ENCODE measurements around the gene ADAM19.
A peak's percentile ranks its signal among the peaks of the same experiment; 100 is the strongest.

ADAM19 gene

DNA sequence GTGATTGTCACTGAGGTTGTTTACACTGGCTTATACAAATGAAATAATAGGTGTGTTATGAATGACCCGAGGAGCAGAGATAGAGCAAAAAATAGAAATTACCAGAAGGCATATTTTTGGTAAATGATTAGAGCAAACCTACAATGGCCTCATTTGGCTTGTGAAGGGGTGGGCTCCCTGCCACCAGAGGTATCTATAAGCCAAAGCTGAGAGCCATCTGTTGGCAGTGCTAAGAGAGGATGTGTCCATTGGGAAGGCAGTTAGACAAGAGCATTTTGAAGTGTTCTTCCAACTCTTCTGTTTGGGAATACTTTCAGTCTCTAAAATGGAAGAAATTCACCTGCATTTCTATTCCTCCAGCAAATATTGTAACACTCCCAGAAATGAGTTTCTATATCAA lies 104.9 kb downstream of the ADAM19 start:
- no peak overlapping the region for H3K27ac ChIP-seq (ENCODE audit: low read depth, low read length)
- no peak overlapping the region for H3K9ac ChIP-seq (ENCODE audit: low read depth in 1 of 2, low read length in 2 of 2)
- H3K36me3 ChIP-seq (ENCODE audit: control insufficient read depth in 1 of 2, insufficient read depth in 2 of 2, low read length in 2 of 2), result no peaks in the 10 kb centered on the region
- H3K4me1 ChIP-seq (ENCODE audit: control insufficient read depth in 1 of 2, insufficient read depth in 2 of 2, low read length in 2 of 2), result no peaks in the 10 kb centered on the region
- no peaks in the 10 kb centered on the region for H3K27me3 ChIP-seq (ENCODE audit: control insufficient read depth in 1 of 2, insufficient read depth in 2 of 2, low read length in 2 of 2)
- H3K4me3 ChIP-seq (ENCODE audit: low read depth in 1 of 2, low read length in 2 of 2), result no peak overlapping the region
- H3K9me3 ChIP-seq (ENCODE audit: control insufficient read depth in 1 of 2, low read length in 2 of 2), result no peaks in the 10 kb centered on the region

- H3K27ac ChIP-seq (ENCODE audit: low read depth, low read length), result no peak overlapping the region
- no peaks in the 10 kb centered on the region for H3K27me3 ChIP-seq (ENCODE audit: control insufficient read depth in 1 of 2, insufficient read depth in 2 of 2, low read length in 2 of 2)
- H3K4me3 ChIP-seq (ENCODE audit: low read depth in 1 of 2, low read length in 2 of 2), result no peak overlapping the region
- H3K4me1 ChIP-seq (ENCODE audit: control insufficient read depth in 1 of 2, insufficient read depth in 2 of 2, low read length in 2 of 2), result no peaks in the 10 kb centered on the region
- H3K9me3 ChIP-seq (ENCODE audit: control insufficient read depth in 1 of 2, low read length in 2 of 2), result no peaks in the 10 kb centered on the region
- no peaks in the 10 kb centered on the region for H3K36me3 ChIP-seq (ENCODE audit: control insufficient read depth in 1 of 2, insufficient read depth in 2 of 2, low read length in 2 of 2)
- no peak overlapping the region for H3K9ac ChIP-seq (ENCODE audit: low read depth in 1 of 2, low read length in 2 of 2)
Observed at GRCh38 chr5:157469687-157470086, 105.9 kb downstream of the ADAM19 start.

GRCh38 chr5:157469073-157469472 lies 106.5 kb downstream of the ADAM19 start:
- Histone ChIP-seq H3K4me1 (ENCODE audit: control insufficient read depth in 1 of 2, insufficient read depth in 2 of 2, low read length in 2 of 2) (peaks cover 0 to 4% of the 10 kb centered on the region in 2 donors), H3K9ac (ENCODE audit: low read depth in 1 of 2, low read length in 2 of 2) (no peak overlapping the region), H3K27me3 (ENCODE audit: control insufficient read depth in 1 of 2, insufficient read depth in 2 of 2, low read length in 2 of 2) (no peaks in the 10 kb centered on the region), H3K9me3 (ENCODE audit: control insufficient read depth in 1 of 2, low read length in 2 of 2) (no peaks in the 10 kb centered on the region), H3K4me3 (ENCODE audit: low read depth in 1 of 2, low read length in 2 of 2) (no peak overlapping the region), H3K27ac (ENCODE audit: low read depth, low read length) (no peak overlapping the region), H3K36me3 (ENCODE audit: control insufficient read depth in 1 of 2, insufficient read depth in 2 of 2, low read length in 2 of 2) (no peaks in the 10 kb centered on the region)

- Histone ChIP-seq H3K4me1 (ENCODE audit: control insufficient read depth in 1 of 2, insufficient read depth in 2 of 2, low read length in 2 of 2) (peaks cover 0 to 7% of the 10 kb centered on the region in 2 donors), H3K9me3 (ENCODE audit: control insufficient read depth in 1 of 2, low read length in 2 of 2) (no peaks in the 10 kb centered on the region), H3K27ac (ENCODE audit: low read depth, low read length) (no peak overlapping the region), H3K36me3 (ENCODE audit: control insufficient read depth in 1 of 2, insufficient read depth in 2 of 2, low read length in 2 of 2) (no peaks in the 10 kb centered on the region), H3K27me3 (ENCODE audit: control insufficient read depth in 1 of 2, insufficient read depth in 2 of 2, low read length in 2 of 2) (no peaks in the 10 kb centered on the region), H3K9ac (ENCODE audit: low read depth in 1 of 2, low read length in 2 of 2) (no peak overlapping the region), H3K4me3 (ENCODE audit: low read depth in 1 of 2, low read length in 2 of 2) (no peak overlapping the region)
Observed at GRCh38 chr5:157468293-157468965, 107.1 kb downstream of the ADAM19 start.

DNA sequence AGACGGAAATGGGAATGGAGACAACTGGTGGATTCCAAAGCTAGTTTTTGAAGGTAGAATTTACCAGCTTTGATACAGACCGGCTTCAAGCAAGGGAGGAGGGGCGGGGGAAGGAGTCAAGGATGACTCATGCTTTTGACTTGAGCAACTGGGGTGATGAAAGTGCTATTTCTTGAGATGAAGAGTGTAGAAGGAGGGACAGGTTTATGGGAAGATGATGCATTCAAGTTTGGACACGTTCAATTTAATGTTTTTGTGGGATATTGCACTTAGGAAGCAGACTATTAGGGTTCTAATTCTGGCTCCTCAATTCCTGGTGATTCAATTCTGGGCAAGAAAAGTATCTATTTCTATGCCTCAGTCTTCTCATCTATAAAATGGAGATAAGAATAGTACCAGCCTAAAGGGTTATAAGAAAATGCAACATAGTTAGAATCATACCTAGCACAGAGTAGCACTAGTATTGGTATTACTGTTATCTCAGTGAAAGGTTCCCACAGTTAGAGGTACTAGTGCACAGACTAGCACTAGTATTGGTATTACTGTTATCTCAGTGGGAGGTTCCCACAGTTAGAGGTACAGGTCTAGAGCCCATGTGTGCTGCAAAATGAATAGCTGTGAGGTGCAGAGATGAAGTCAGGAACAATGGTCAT lies 110.9 kb downstream of the ADAM19 start:
- H3K27me3 ChIP-seq (ENCODE audit: control insufficient read depth in 1 of 2, insufficient read depth in 2 of 2, low read length in 2 of 2), result peaks cover 9 to 18% of the 10 kb centered on the region in 2 donors
- H3K9me3 ChIP-seq (ENCODE audit: control insufficient read depth in 1 of 2, low read length in 2 of 2), result no peaks in the 10 kb centered on the region
- peaks cover 7 to 10% of the 10 kb centered on the region in 2 donors for H3K4me1 ChIP-seq (ENCODE audit: control insufficient read depth in 1 of 2, insufficient read depth in 2 of 2, low read length in 2 of 2)
- H3K27ac ChIP-seq (ENCODE audit: low read depth, low read length), result no peak overlapping the region
- H3K36me3 ChIP-seq (ENCODE audit: control insufficient read depth in 1 of 2, insufficient read depth in 2 of 2, low read length in 2 of 2), result no peaks in the 10 kb centered on the region
- no peak overlapping the region for H3K9ac ChIP-seq (ENCODE audit: low read depth in 1 of 2, low read length in 2 of 2)
- H3K4me3 ChIP-seq (ENCODE audit: low read depth in 1 of 2, low read length in 2 of 2), result no peak overlapping the region

DNA sequence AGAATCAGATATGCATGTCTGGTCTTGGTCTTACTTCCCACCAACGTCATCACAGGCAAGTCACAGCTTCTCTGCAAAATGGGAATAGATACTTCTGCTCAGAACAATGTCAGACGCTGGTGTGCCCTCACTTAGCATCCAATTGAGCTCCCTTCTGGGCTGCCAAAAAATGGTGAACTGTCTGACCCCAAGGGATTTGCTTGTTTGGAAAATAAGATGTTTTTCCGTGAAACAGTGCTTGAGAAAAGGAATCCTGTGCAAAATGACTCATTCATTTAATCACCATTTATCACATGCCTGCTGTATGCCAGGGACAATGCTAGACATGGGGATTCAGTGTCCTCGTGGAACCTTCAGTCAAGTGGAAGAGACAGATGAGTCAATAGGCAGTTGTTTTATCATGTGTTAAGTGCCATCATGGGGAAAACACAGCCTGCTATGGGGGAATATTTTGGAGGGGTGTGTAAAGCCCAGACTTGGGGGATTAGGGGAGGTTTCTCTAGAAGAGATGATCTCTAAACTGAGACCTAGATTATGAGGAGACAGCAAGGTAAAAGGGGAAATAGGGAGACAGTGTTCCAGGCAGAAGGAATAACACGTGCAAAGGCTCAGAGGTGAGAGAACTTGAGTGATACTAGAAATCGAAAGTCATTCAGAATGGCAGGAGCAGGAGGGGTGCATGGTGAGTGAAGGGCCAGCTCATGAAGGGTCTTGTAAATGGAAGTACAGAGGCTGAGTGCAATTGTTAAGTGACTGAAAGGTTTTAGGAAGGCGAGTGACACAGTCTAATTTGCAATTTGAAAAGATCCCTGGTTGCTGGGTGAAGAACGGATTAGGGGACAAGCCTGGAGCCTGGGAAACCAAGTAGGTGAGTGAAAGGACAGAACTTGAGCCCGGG lies 111.7 kb downstream of the ADAM19 start:
- H3K9ac ChIP-seq (ENCODE audit: low read depth in 1 of 2, low read length in 2 of 2), result no peak overlapping the region
- H3K4me3 ChIP-seq (ENCODE audit: low read depth in 1 of 2, low read length in 2 of 2), result no peak overlapping the region
- H3K36me3 ChIP-seq (ENCODE audit: control insufficient read depth in 1 of 2, insufficient read depth in 2 of 2, low read length in 2 of 2), result no peaks in the 10 kb centered on the region
- H3K4me1 ChIP-seq (ENCODE audit: control insufficient read depth in 1 of 2, insufficient read depth in 2 of 2, low read length in 2 of 2), result peaks cover 8 to 10% of the 10 kb centered on the region in 2 donors
- no peak overlapping the region for H3K27ac ChIP-seq (ENCODE audit: low read depth, low read length)
- H3K27me3 ChIP-seq (ENCODE audit: control insufficient read depth in 1 of 2, insufficient read depth in 2 of 2, low read length in 2 of 2), result peaks cover 9 to 18% of the 10 kb centered on the region in 2 donors
- H3K9me3 ChIP-seq (ENCODE audit: control insufficient read depth in 1 of 2, low read length in 2 of 2), result no peaks in the 10 kb centered on the region

DNA sequence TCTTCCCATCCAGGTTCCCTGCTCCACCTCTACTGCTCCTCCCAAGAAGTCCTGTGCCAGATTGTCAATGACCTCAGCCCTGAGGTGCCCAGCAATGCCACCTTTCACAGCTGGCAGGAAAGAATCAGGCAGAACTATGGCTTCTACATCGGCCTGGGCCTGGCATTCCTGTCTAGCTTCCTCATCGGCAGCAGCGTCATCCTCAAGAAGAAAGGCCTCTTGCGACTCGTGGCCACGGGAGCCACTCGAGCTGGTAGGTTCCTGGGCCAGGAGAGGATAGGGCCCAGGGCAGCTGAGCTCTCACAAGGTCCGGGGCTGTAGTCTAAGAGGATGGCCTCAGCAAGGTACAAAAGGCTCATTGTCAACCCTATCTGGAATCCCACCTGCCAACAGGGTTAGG lies 112.5 kb downstream of the ADAM19 start:
- H3K9ac ChIP-seq (ENCODE audit: low read depth in 1 of 2, low read length in 2 of 2), result no peak overlapping the region
- H3K4me3 ChIP-seq (ENCODE audit: low read depth in 1 of 2, low read length in 2 of 2), result no peak overlapping the region
- H3K27me3 ChIP-seq (ENCODE audit: control insufficient read depth in 1 of 2, insufficient read depth in 2 of 2, low read length in 2 of 2), result peaks cover 9 to 18% of the 10 kb centered on the region in 2 donors
- H3K4me1 ChIP-seq (ENCODE audit: control insufficient read depth in 1 of 2, insufficient read depth in 2 of 2, low read length in 2 of 2), result peaks cover 8 to 10% of the 10 kb centered on the region in 2 donors
- no peaks in the 10 kb centered on the region for H3K36me3 ChIP-seq (ENCODE audit: control insufficient read depth in 1 of 2, insufficient read depth in 2 of 2, low read length in 2 of 2)
- H3K27ac ChIP-seq (ENCODE audit: low read depth, low read length), result no peak overlapping the region
- no peaks in the 10 kb centered on the region for H3K9me3 ChIP-seq (ENCODE audit: control insufficient read depth in 1 of 2, low read length in 2 of 2)

DNA sequence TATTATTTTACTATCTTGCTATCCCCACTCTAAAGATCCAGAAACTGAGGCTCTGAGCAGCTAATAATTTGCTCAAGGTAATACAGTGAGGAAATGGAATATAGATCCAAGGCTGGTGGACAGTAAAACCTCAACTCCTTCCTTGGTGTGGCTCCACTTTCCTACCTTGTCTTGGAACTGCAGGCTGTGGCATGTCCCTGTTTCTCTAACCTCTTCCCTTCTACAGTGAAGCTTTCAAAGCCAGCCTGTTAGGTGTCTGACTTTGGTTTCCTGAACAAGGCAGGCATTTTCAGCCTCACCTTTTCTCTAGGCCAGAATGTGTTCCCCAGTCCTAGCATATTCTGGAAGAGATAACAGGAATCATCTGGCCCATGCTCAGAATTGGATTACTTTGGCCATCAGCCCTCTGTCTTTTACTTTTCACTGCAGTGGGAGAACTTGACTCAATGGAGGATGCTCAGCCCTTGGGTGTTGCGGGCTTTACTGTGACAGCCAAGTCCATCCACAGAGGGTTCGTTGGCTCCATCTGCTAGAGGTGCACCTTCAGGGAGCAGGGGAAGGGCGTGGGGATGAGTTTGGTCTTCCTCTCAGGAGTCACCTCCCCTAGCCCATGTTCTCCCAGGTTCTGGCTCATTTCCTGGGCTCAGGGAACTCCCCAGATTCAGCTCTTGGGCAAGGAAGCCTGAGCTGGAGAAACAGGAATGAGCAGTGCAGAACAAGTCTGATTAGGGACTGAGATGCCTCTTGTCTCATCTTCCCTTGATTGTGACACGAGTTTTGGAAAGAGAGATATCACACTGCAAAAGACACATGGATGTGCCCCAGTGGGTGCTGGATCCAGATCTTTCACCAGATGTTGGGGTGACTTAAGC lies 114.4 kb downstream of the ADAM19 start:
- Histone ChIP-seq H3K27me3 (ENCODE audit: control insufficient read depth in 1 of 2, insufficient read depth in 2 of 2, low read length in 2 of 2) (peaks cover 9 to 18% of the 10 kb centered on the region in 2 donors), H3K4me1 (ENCODE audit: control insufficient read depth in 1 of 2, insufficient read depth in 2 of 2, low read length in 2 of 2) (peaks cover 8 to 10% of the 10 kb centered on the region in 2 donors), H3K4me3 (ENCODE audit: low read depth in 1 of 2, low read length in 2 of 2) (no peak overlapping the region), H3K9me3 (ENCODE audit: control insufficient read depth in 1 of 2, low read length in 2 of 2) (no peaks in the 10 kb centered on the region), H3K27ac (ENCODE audit: low read depth, low read length) (no peak overlapping the region), H3K36me3 (ENCODE audit: control insufficient read depth in 1 of 2, insufficient read depth in 2 of 2, low read length in 2 of 2) (no peaks in the 10 kb centered on the region), H3K9ac (ENCODE audit: low read depth in 1 of 2, low read length in 2 of 2) (no peak overlapping the region)

DNA sequence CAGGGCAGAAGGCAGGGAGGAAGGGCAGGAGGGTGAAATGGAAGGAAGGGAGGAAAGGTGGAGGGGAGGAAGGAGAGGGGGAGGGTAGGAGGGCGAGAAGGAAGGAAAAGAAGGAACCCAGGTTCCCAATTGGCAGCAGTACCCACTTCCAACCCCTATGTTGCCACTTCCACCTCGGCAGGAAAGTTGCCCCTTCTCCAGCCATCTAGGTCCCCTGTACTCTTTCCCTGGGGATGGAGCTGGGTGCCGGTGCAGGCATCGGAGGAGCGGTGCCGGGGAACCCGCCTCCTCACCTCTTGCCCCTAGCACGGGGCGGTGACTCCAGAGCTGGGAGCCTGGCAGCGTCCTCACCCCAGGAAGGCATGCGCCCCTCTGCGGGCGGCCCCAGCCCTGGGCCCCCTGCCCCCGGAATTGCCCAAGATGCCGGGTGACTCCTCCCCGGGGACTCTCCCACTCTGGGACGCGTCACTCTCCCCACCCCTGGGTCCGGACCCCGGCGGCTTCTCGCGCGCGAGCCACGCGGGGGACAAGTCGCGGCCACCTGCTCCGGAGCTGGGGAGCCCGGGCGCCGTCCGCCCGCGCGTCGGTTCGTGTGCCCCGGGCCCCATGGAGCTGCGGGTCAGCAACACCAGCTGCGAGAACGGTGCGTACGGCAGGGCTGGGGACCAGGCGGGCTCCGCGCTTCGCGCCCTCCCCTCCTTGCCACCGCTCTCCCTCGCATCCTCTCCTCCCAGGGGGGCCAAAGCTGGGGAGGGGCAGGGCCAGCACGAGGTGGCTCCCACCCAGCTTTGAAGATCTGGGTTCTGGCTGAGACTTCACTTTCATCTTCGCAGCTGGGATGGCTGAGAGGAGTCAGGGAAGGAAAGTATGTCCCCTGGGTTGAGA lies 115.6 kb downstream of the ADAM19 start, which contains the start of gene NIPAL4:
Gene NIPAL4 (plus strand): TSS at position 499 of the 885 bp plus-strand sequence. CDS start 108 bp downstream, at position 607.
- Histone ChIP-seq H3K9me3 (ENCODE audit: control insufficient read depth in 1 of 2, low read length in 2 of 2) (no peaks in the 10 kb centered on the region), H3K27ac (ENCODE audit: low read depth, low read length) (no peak within 1 kb of the TSS), H3K27me3 (ENCODE audit: control insufficient read depth in 1 of 2, insufficient read depth in 2 of 2, low read length in 2 of 2) (peaks cover 9 to 18% of the 10 kb centered on the region in 2 donors), H3K9ac (ENCODE audit: low read depth in 1 of 2, low read length in 2 of 2) (no peak within 1 kb of the TSS), H3K4me3 (ENCODE audit: low read depth in 1 of 2, low read length in 2 of 2) (peak within 1 kb of the TSS; percentile 45 to 54), H3K4me1 (ENCODE audit: control insufficient read depth in 1 of 2, insufficient read depth in 2 of 2, low read length in 2 of 2) (peaks cover 8 to 10% of the 10 kb centered on the region in 2 donors), H3K36me3 (ENCODE audit: control insufficient read depth in 1 of 2, insufficient read depth in 2 of 2, low read length in 2 of 2) (no peaks in the 10 kb centered on the region)
